ENCODE results near the gene AGTR1. TPM values are rescaled to one million over a fixed set of nuclear protein-coding genes. Genes with fewer than 3 reads are reported as not detected.

The AGTR1 gene
- total and polyA plus RNA-seq, 4 donors: 30.0 to 52.2 (median 41.9) TPM

- peak overlapping the region; percentile 73 to 89 for H3K9ac ChIP-seq (ENCODE audit: low read depth in 1 of 2, low read length in 2 of 2)
- WGBS: 16% methylated on average over 17 of the region's 17 CpGs
- H3K27me3 ChIP-seq (ENCODE audit: control insufficient read depth in 4 of 4, insufficient read depth in 4 of 4, low read length in 3 of 4): no peaks in the 10 kb centered on the region
- H3K36me3 ChIP-seq (ENCODE audit: control insufficient read depth in 4 of 4, insufficient read depth in 3 of 4, low read depth in 1 of 4, low read length in 3 of 4): no peaks in the 10 kb centered on the region
- peaks cover 1 to 20% (median 7%) of the 10 kb centered on the region in 4 donors for H3K4me1 ChIP-seq (ENCODE audit: control insufficient read depth in 4 of 4, insufficient read depth in 4 of 4, low read length in 3 of 4)
- H3K4me3 ChIP-seq (ENCODE audit: low read depth in 1 of 3, low read length in 3 of 3): peak overlapping the region; percentile 81 to 97 (median 86)
- DNase-seq (ENCODE audit: low spot score): no peak
- H3K9me3 ChIP-seq (ENCODE audit: control insufficient read depth in 4 of 4, low read length in 3 of 4): no peaks in the 10 kb centered on the region
- TF ChIP-seq YY1 (IDR thresholded peaks at IDR 0.05): peak; percentile 17
- peak in 1 of 2 donors; percentile 6 for TF ChIP-seq RAD21 (IDR thresholded peaks at IDR 0.05)
- TF ChIP-seq HNF4A (conservative IDR thresholded peaks at IDR 0.05): no peak
- no peak for TF ChIP-seq CTCF (IDR thresholded peaks at IDR 0.05; ENCODE audit: low read depth, low read length, missing input control)
- no peak for TF ChIP-seq ZBTB33 (IDR thresholded peaks at IDR 0.05)
- TF ChIP-seq TAF1 (conservative IDR thresholded peaks at IDR 0.05): no peak
- no peak for TF ChIP-seq EGR1 (IDR thresholded peaks at IDR 0.05; ENCODE audit: low read depth in 2 of 2)
- H3K27ac ChIP-seq (ENCODE audit: low read depth in 1 of 2, low read length in 2 of 2): peak overlapping the region; percentile 88 to 92
These were observed 597 bp downstream of the AGTR1 start for GRCh38 chr3:148698190-148698810.

- Histone ChIP-seq H3K9me3 (ENCODE audit: control insufficient read depth in 4 of 4, low read length in 3 of 4) (no peaks in the 10 kb centered on the region), H3K27me3 (ENCODE audit: control insufficient read depth in 4 of 4, insufficient read depth in 4 of 4, low read length in 3 of 4) (no peaks in the 10 kb centered on the region), H3K27ac (ENCODE audit: low read depth in 1 of 2, low read length in 2 of 2) (no peak overlapping the region), H3K36me3 (ENCODE audit: control insufficient read depth in 4 of 4, insufficient read depth in 3 of 4, low read depth in 1 of 4, low read length in 3 of 4) (peaks cover 0 to 2% (median 0%) of the 10 kb centered on the region in 4 donors), H3K9ac (ENCODE audit: low read depth in 1 of 2, low read length in 2 of 2) (no peak overlapping the region), H3K4me3 (ENCODE audit: low read depth in 1 of 3, low read length in 3 of 3) (no peak overlapping the region), H3K4me1 (ENCODE audit: control insufficient read depth in 4 of 4, insufficient read depth in 4 of 4, low read length in 3 of 4) (peaks cover 3 to 36% (median 33%) of the 10 kb centered on the region in 4 donors)
- TF ChIP-seq ZBTB33 (IDR thresholded peaks at IDR 0.05): no peak
- no peak for TF ChIP-seq YY1 (IDR thresholded peaks at IDR 0.05)
- TF ChIP-seq RAD21 (IDR thresholded peaks at IDR 0.05): no peak
- TF ChIP-seq CTCF (IDR thresholded peaks at IDR 0.05; ENCODE audit: low read depth, low read length, missing input control): no peak
- TF ChIP-seq GABPA (IDR thresholded peaks at IDR 0.05 in 1 of 2, conservative IDR thresholded peaks at IDR 0.05 in 1 of 2): no peak
- no peak for DNase-seq (ENCODE audit: low spot score)
These were observed 7.6 kb downstream of the AGTR1 start for GRCh38 chr3:148705314-148705713.
